ENCODE data around the gene CHRNB2. TPM values are rescaled to one million over a fixed set of nuclear protein-coding genes. Genes with fewer than 3 reads are reported as not detected.
A peak's percentile ranks its signal among the peaks of the same experiment; 100 is the strongest.

Gene CHRNB2
- total and polyA plus RNA-seq, 11 donors = 0.03 to 0.14 (median 0.05) TPM; not detected in 7

DNA sequence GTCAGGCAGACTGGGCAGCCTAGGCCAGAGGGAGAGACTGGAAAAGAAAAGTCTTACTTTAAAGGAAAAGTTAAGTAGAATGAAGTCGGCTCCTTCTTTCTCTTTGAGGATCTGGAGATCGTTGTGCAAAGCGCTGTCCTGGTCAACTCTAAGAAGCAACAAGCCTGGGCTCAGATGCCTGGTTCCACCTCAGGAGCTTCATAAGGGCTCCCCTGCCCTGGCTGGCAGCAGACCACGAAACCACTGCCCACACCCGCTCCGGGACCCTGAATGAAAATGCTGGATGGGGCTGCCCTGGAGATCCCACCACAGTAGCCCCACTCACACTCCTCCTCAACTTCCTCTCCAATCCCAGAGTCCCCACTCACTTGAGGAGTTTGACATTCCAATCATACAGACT, 15.5 kb upstream of the CHRNB2 start:
- H3K4me1 ChIP-seq = peaks cover 2 to 45% (median 30%) of the 10 kb centered on the region in 12 donors
- no peaks in the 10 kb centered on the region for H3K27me3 ChIP-seq
- intact Hi-C loops (cut with DNase I) = loop anchor here in 3 of 10 donors (10.0 kb wide), 3 partner anchors 147 to 533 kb away; partner anchors contain the start of gene IL6R (in 1 of the 3)
- H3K4me3 ChIP-seq = no peak overlapping the region
- TF ChIP-seq POLR2A (IDR thresholded peaks at IDR 0.05) (no peak), CTCF (IDR thresholded peaks at IDR 0.05) (no peak)
- 87 to 95% (median 93%) methylated on average over 6 of the region's 6 CpGs for WGBS, 4 donors
- H3K36me3 ChIP-seq = peaks cover 5 to 87% (median 74%) of the 10 kb centered on the region in 9 donors
- no peak for ATAC-seq
- H3K9me3 ChIP-seq = no peaks in the 10 kb centered on the region
- no peak for DNase-seq
- no peak overlapping the region for H3K27ac ChIP-seq

DNA sequence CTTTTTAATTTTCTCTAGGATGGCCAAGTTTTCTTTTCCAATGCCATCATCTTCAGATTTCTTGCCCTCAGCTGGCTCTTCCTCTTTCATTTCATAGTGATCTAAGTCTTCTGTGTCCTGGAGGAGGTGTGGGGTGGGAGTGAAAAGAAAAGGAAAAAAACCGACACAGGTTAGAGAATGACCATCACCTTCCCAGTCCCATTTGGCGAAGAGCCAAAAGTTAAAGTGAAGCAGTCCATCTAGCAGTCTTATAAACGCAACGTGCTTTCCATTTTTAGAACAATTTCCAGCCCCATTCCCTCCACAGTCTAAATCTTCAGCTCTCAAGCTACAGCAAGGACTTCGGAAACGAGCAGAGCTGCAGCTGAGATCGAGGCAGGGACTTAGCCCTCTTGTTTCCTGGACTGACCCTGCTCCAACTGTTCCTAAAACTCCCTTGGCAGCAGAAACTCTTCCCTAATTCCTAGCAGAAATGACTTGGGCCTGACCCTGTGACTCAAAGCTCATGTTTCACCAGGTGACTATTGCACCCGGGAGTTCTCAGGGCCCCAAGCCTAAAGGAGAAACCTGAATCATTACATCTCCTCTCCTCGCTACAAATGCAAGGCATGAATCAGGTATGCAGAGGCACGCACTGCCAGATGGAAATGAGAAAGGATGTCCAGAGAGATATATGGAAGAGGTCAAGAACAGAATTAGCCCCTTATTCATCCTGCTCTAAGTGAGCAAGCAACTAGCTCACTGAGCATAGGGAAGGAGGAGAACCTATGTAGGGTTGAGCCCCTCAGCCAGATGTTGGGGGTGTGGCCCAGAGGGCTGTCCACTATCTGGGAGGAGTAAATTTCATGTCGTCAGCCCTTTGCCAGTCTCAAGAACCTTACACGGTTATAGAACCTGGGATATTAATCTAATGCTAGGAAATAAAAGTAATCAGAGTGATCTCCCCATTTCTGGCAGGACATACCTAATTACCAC, 14.2 kb upstream of the CHRNB2 start:
- Histone ChIP-seq H3K27ac (peak overlapping the region in 1 of 12 donors; percentile 9), H3K4me1 (peaks cover 3 to 44% (median 30%) of the 10 kb centered on the region in 12 donors), H3K27me3 (no peaks in the 10 kb centered on the region), H3K36me3 (peaks cover 5 to 79% (median 74%) of the 10 kb centered on the region in 9 donors), H3K9me3 (no peaks in the 10 kb centered on the region), H3K4me3 (no peak overlapping the region)
- no peak for TF ChIP-seq POLR2A (IDR thresholded peaks at IDR 0.05)
- no peak for TF ChIP-seq CTCF (IDR thresholded peaks at IDR 0.05)
- DNase-seq (no peak), ATAC-seq (no peak)
- intact Hi-C loops (cut with DNase I) = loop anchor here in 3 of 10 donors (10.0 kb wide), 3 partner anchors 149 to 531 kb away; partner anchors contain the start of gene IL6R (in 1 of the 3)
- WGBS, 4 donors = 44 to 55% (median 55%) methylated on average over 12 of the region's 12 CpGs

GRCh38 chr1:154556422-154556821, 11.2 kb upstream of the CHRNB2 start:
- intact Hi-C loops (cut with DNase I) = loop anchor here in 7 of 10 donors (5.0 to 10.0 kb wide), 10 partner anchors 51 to 528 kb away; partner anchors contain the start of genes IL6R (in 2 of the 7), ADAR (in 1 of the 7) and PMVK (in 1 of the 7)
- no peak for ATAC-seq
- Histone ChIP-seq H3K9me3 (no peaks in the 10 kb centered on the region), H3K4me3 (peak overlapping the region in 9 of 12 donors; percentile 75 to 98 (median 96)), H3K36me3 (peaks cover 2 to 50% (median 44%) of the 10 kb centered on the region in 9 donors), H3K4me1 (peaks cover 3 to 44% (median 27%) of the 10 kb centered on the region in 12 donors), H3K27me3 (no peaks in the 10 kb centered on the region), H3K27ac (peak overlapping the region in 11 of 12 donors; percentile 3 to 97 (median 92))
- WGBS, 4 donors = 13 to 19% (median 17%) methylated on average over 3 to 4 of the region's 4 CpGs
- TF ChIP-seq POLR2A (IDR thresholded peaks at IDR 0.05) = no peak
- no peak for TF ChIP-seq CTCF (IDR thresholded peaks at IDR 0.05)
- DNase-seq = peak in 4 of 5 donors; percentile 39 to 53 (median 43)
